HepG2 (cell line): ENCODE measurements around the gene CCDC197. TPM values are rescaled to one million over a fixed set of nuclear protein-coding genes. Genes with fewer than 3 reads are reported as not detected.

Experiments
- ATAC-seq: fragments of 200-7000 bp; cut with Tn5 transposase; 3 replicates; pipeline ENCODE4 v1.9.1; 2020; ENCODE audit warnings: mild to moderate bottlenecking, moderate library complexity
- BruUV-seq: library from RNA; stranded (reverse); fragments of 400-500 nt; replicated peaks from 2 replicates; lab custom pipeline; 2021; lab: Mats Ljungman, UMichigan
- CTCF ChIA-PET: fragments of 300-600 bp; formaldehyde crosslinking; extraction: SDS; loops from one replicate; lab custom pipeline; 2021; ENCODE audit warnings: low total read pairs, inconsistent platforms, low intra/inter-chr PET ratio; lab: Yijun Ruan, JAX
- POLR2A ChIA-PET: fragments of 350-600 bp; sonication (Branson Sonifier 250); formaldehyde crosslinking; loops from one replicate; lab custom pipeline; 2020; ENCODE audit warnings: antibody characterized with exemption, inconsistent platforms; lab: Yijun Ruan, JAX
- DNase-seq: peaks from one replicate; pipeline ENCODE4 v3.0.0-alpha.2; 2015; ENCODE audit warnings: low spot score
- FAIRE-seq: peaks from 3 replicates; lab custom pipeline; 2011; peaks lifted over from hg19 to GRCh38; lab: Jason Lieb, UNC
- H2AFZ ChIP-seq: one replicate; pipeline ENCODE4 v1.6.1; 2011; ENCODE audit warnings: low read length, inconsistent platforms
- H3K27ac ChIP-seq: fragments of 300-600 bp; 3 replicates; pipeline ENCODE4 v1.8.0; 2011; ENCODE audit warnings: mixed run types, mild to moderate bottlenecking, mixed read lengths, low read length, inconsistent platforms; ENCODE audit not compliant: insufficient read depth; ENCODE audit errors: extremely low read length
- H3K27me3 ChIP-seq, 2 experiments: fragments of 200-600 bp in 1 of 2; 2 replicates in 1 of 2; 3 replicates in 1 of 2; pipeline versions ENCODE4 v1.6.0 to v1.8.0; 2011; ENCODE audit warnings: low read length in 2 of 2, mild to moderate bottlenecking in 2 of 2, moderate library complexity in 2 of 2, inconsistent platforms in 1 of 2; ENCODE audit not compliant: insufficient read depth in 2 of 2, control insufficient read depth in 1 of 2
- H3K36me3 ChIP-seq, 2 experiments: fragments of 200-600 bp in 1 of 2; replicated peaks in 1 of 2; 2 replicates in 1 of 2; 3 replicates in 1 of 2; pipeline versions ENCODE4 v1.5.1 to v1.8.0; 2011; ENCODE audit warnings: low read length in 2 of 2, inconsistent platforms in 1 of 2; ENCODE audit not compliant: insufficient read depth in 2 of 2, control insufficient read depth in 1 of 2
- H3K4me1 ChIP-seq: 2 replicates; pipeline ENCODE4 v1.5.1; 2012; ENCODE audit warnings: low read length, inconsistent platforms; ENCODE audit not compliant: insufficient read depth
- H3K4me2 ChIP-seq: 2 replicates; pipeline ENCODE4 v1.6.0; 2011; ENCODE audit warnings: low read depth, low read length, inconsistent platforms
- H3K4me3 ChIP-seq, 3 experiments: fragments of 200-600 bp in 1 of 3; sonication (generic), shearing (Covaris generic) in 1 of 3; replicated peaks in 1 of 3; 2 replicates each; pipeline ENCODE4 v1.5.1; 2011 to 2016; ENCODE audit warnings: low read length in 3 of 3, inconsistent platforms in 2 of 3, low read depth in 2 of 3, mild to moderate bottlenecking in 2 of 3, control low read depth in 1 of 3, mixed read lengths in 1 of 3; ENCODE audit not compliant: insufficient read depth in 1 of 3
- H3K79me2 ChIP-seq: one replicate; pipeline ENCODE4 v1.6.1; 2011; ENCODE audit warnings: low read length, inconsistent platforms; ENCODE audit not compliant: insufficient read depth
- H3K9ac ChIP-seq: 2 replicates; pipeline ENCODE4 v1.6.0; 2011; ENCODE audit warnings: mild to moderate bottlenecking, low read depth, low read length, inconsistent platforms; ENCODE audit not compliant: insufficient read depth
- H3K9me3 ChIP-seq: 2 replicates; pipeline ENCODE4 v1.5.1; 2012; ENCODE audit warnings: mild to moderate bottlenecking, low read length
- H4K20me1 ChIP-seq: 2 replicates; pipeline ENCODE4 v1.6.0; 2011; ENCODE audit warnings: inconsistent platforms, mild to moderate bottlenecking, low read length, moderate library complexity; ENCODE audit not compliant: insufficient read depth
- HMG20B ChIP-seq: conservative IDR thresholded peaks from 2 replicates; pipeline ENCODE4 v1.6.1; 2016; ENCODE audit warnings: missing genetic modification reagents, missing compliant biosample characterization
- KIAA2018 ChIP-seq: sonication (generic); formaldehyde crosslinking; IDR thresholded peaks from 2 replicates; pipeline ENCODE4 v1.5.0; 2020; ENCODE audit warnings: mild to moderate bottlenecking, missing genetic modification reagents, borderline replicate concordance
- KMT2B ChIP-seq: IDR thresholded peaks from 2 replicates; pipeline ENCODE4 v1.6.1; 2016; ENCODE audit warnings: missing genetic modification reagents, missing compliant biosample characterization
- NFRKB ChIP-seq: fragments of 450-650 bp; IDR thresholded peaks from 2 replicates; pipeline ENCODE4 v1.6.1; 2017
- NPAS2 ChIP-seq: sonication (generic); formaldehyde crosslinking; IDR thresholded peaks from 2 replicates; pipeline ENCODE4 v1.8.0; 2022; ENCODE audit warnings: mild to moderate bottlenecking, missing genetic modification reagents, borderline replicate concordance
- PCBP2 ChIP-seq: fragments of 200-400 bp; formaldehyde crosslinking; optimal IDR thresholded peaks from 2 replicates; pipeline ENCODE3; 2018; ENCODE audit warnings: low read length, low read depth; ENCODE audit not compliant: poor library complexity, severe bottlenecking
- PLRG1 ChIP-seq: fragments of 450-650 bp; conservative IDR thresholded peaks from 2 replicates; pipeline ENCODE4 v1.6.1; 2016
- SNAPC5 ChIP-seq: sonication (generic); formaldehyde crosslinking; IDR thresholded peaks from 2 replicates; pipeline ENCODE4 v1.8.1; 2023; ENCODE audit warnings: mild to moderate bottlenecking, missing genetic modification reagents, borderline replicate concordance
- TFDP2 ChIP-seq: sonication (generic); formaldehyde crosslinking; IDR thresholded peaks from 2 replicates; pipeline ENCODE4 v1.4.0; 2020; ENCODE audit warnings: missing genetic modification reagents
- ZFP37 ChIP-seq: sonication (generic); formaldehyde crosslinking; IDR thresholded peaks from 2 replicates; pipeline ENCODE4 v1.4.0; 2020; ENCODE audit warnings: missing genetic modification reagents, borderline replicate concordance
- ZNF205 ChIP-seq: IDR thresholded peaks from 2 replicates; pipeline ENCODE4 v1.6.1; 2018; ENCODE audit warnings: missing biosample characterization, missing genetic modification reagents
- ZNF550 ChIP-seq: sonication (generic); formaldehyde crosslinking; IDR thresholded peaks from 2 replicates; pipeline ENCODE4 v1.4.0; 2020; ENCODE audit warnings: mild to moderate bottlenecking, missing genetic modification reagents, borderline replicate concordance
- ZNF597 ChIP-seq: sonication (generic); formaldehyde crosslinking; IDR thresholded peaks from 2 replicates; pipeline ENCODE4 v1.5.0; 2020; ENCODE audit warnings: missing genetic modification reagents
- WGBS: methylation state at CpG from one replicate; pipeline ENCODE4 v1.1.6; 2017; ENCODE audit warnings: low lambda C conversion rate; 5-methylcytosine and 5-hydroxymethylcytosine counted together
- in situ Hi-C: cut with HindIII; loops from 2 replicates; pipeline ENCODE4 v1.10.0; 2017; ENCODE audit warnings: low pct_unique_long_range_greater_than_20kb; ENCODE audit not compliant: extremely low pct_ligation_motif_present
- intact Hi-C: fragments of 100-400 bp; cut with micrococcal nuclease; formaldehyde crosslinking; loops from one replicate; pipeline ENCODE4 v1.10.0; 2022; ENCODE audit not compliant: unreplicated experiment
- polyA plus RNA-seq, 8 experiments: library from polyadenylated mRNA; depleted of rRNA in 3 of 8; stranded (reverse) in 7 of 8; unstranded in 1 of 8; fragments of >200 nt; fragmentation: Illumina TruSeq in 4 of 8; extraction: Trizol in 4 of 8; gene quantifications; 2 replicates each; pipeline versions ENCODE4 v1.2.1 to v1.2.3, GENCODE V29; 2011 to 2016; ENCODE audit warnings: low read depth in 4 of 8, missing spikeins in 1 of 8, mixed read lengths in 1 of 8; ENCODE audit not compliant: insufficient read depth in 1 of 8
- total RNA-seq, 5 experiments: library from RNA; depleted of rRNA; stranded (reverse); fragments of >200 nt; fragmentation: Illumina TruSeq; extraction: Trizol; gene quantifications; 2 replicates each; pipeline ENCODE4 v1.2.3, GENCODE V29; 2016; ENCODE audit warnings: low read depth in 1 of 5

CCDC197 gene
- total and polyA plus RNA-seq, 2 of the 13 experiments (the other 11 are each of a cell fraction or from before 2014, with no cell fraction given) = 0.11 to 0.13 TPM

- Histone ChIP-seq H3K36me3 (no peaks in the 10 kb centered on the region; a peak in 1 of 5 replicates), H3K9me3 (no peaks in the 10 kb centered on the region), H3K4me2 (no peak overlapping the region), H3K79me2 (no peaks in the 10 kb centered on the region), H3K4me3 (no peak overlapping the region), H2AFZ (no peak overlapping the region), H3K9ac (no peak overlapping the region), H4K20me1 (no peaks in the 10 kb centered on the region), H3K4me1 (peaks cover 41% of the 10 kb centered on the region), H3K27ac (no peak overlapping the region), H3K27me3 (peaks cover 12 to 69% of the 10 kb centered on the region in 2 experiments)
- POLR2A ChIA-PET = no interaction called here
- ATAC-seq = no peak
- CTCF ChIA-PET = no interaction called here
- BruUV-seq = no TSS peak
- DNase-seq = no peak
- intact Hi-C loops (no loop called here), in situ Hi-C loops (no loop called here)
- WGBS = 47% methylated on average over 9 of the region's 9 CpGs
- no peak for FAIRE-seq
- TF ChIP-seq SNAPC5 (CRISPR knock-in tag) (no peak), KIAA2018 (CRISPR knock-in tag) (no peak), TFDP2 (CRISPR knock-in tag) (no peak), PLRG1 (no peak), NPAS2 (CRISPR knock-in tag) (no peak), NFRKB (no peak), HMG20B (CRISPR knock-in tag) (no peak), ZNF597 (CRISPR knock-in tag) (no peak), ZNF550 (CRISPR knock-in tag) (no peak), ZFP37 (CRISPR knock-in tag) (no peak), KMT2B (CRISPR knock-in tag) (no peak), ZNF205 (no peak), PCBP2 (no peak)
These were observed 21.2 kb upstream of the CCDC197 start for GRCh38 chr14:93975791-93976476.
